Endometrial microvascular endothelial cells (primary cell): Measurements from ENCODE around the gene KCND2. TPM values are rescaled to one million over a fixed set of nuclear protein-coding genes. Genes with fewer than 3 reads are reported as not detected.
"Not testable (repeated sequence)": the region's sequence is repeated elsewhere in the genome, so short reads cannot be mapped to it uniquely, and the experiment has no call there.

Experiments used
- in situ Hi-C: cut with HindIII; loops from 2 replicates; pipeline ENCODE4 v1.10.0; 2017; ENCODE audit warnings: low sequenced_read_pairs, low pct_unique_long_range_greater_than_20kb; ENCODE audit errors: inconsistent ontology term
- total RNA-seq: library from RNA; depleted of rRNA; stranded (reverse); fragments of >200 nt; gene quantifications from one replicate; pipeline ENCODE4 v1.2.3, GENCODE V29; 2015; ENCODE audit errors: inconsistent ontology term

KCND2 gene
- total RNA-seq, 1 donor from 2014 or later, result 0.09 TPM

DNA sequence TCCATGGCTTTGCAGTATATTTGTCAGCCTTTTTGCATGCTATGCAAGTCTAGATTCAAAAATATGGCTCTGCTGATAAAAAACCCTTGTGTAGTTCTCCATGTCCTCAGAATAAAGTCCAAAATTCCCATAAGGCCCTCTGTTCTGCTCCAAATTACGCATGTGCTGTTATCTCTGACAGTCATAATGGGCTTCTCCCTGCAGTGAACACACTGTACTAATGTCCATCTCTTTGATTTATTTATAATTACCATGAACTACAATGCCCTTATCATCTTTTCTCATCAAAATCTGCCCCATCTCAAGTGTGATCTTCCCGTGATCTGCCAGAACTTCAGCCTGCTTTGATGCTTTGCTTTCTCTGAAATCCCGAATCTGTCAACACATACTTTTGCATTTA, 497.2 kb downstream of the KCND2 start:
- in situ Hi-C loops, result no loop called here

DNA sequence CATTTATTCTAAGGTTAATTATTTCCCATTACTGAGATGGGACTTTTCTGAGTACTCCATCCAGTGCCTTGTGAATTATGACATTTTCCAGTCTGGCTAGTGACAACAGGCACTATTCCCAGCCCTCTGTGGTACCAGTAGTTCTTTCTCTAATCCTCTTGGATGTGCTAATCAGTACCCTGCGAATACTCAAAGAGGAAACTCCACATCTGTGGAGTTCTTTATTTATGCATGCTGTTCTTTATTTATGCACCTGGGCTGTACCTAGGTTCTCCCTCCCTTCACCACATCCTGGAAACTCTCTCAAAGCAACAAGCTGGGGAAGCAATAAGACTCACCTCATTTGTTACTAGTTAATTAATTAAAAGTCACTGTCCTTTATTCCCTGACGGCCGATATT, 501.5 kb downstream of the KCND2 start:
- in situ Hi-C loops, result no loop called here

DNA sequence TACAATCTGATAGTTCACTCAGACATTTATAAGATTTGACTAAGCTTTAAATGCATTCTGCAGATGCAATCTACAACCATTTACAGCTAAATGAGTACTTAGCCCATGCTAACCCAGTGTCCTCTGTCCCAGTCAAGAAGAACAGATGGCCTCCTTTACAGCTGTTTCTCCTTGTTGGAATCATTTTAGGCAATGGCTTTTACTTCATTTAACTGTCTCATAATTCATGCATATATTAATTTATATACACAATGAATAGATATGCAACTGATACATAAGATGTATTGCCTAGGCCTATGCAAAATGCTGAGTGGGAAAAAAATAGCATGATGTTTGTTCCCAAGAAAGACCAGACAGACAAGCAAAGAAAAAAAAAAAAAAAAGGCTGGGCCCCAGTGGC, 502.8 kb downstream of the KCND2 start:
- in situ Hi-C loops, result no loop called here

- in situ Hi-C loops, result not testable (repeated sequence)
These were observed 506.1 kb downstream of the KCND2 start for GRCh38 chr7:120779078-120779477.

DNA sequence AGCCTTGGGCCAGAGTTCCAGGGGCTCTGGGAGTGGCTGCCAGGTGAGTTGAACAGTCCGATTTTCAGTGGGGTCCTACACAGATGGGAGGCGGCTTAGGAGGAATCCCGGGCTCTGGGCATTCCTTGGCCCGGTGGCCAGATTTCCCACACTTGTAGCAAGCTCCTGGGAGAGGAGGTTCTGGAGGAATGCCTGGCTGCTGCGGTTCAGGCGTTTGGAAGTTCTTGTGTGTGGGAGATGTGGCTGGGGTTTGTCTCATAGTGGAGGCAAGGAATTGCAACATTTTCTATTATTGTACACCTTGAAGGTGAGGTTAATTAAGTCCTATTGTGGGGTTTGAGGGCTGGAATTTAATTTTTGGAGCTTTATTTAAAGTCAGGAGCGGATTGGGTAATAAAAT, 507.5 kb downstream of the KCND2 start:
- in situ Hi-C loops, result not testable (repeated sequence)

DNA sequence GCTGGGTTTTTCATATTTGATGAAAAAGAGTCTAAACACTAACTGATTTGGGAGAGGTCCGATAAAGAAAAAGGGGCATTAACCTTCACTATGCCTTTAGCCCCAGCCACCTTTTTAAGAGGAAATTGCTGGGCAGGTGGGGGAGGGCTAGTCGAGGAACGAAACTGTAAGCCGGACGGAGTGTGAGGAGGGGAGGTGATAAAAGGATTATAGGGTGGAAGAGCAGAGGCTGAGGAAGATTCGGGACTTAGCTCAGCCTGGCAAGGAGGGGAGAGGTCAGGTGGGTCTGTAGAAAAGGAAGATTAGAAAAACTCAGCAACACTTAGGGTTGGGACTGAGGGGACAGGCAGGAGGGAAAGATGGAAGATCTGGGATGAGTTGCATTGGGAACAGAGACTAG, 508.0 kb downstream of the KCND2 start:
- in situ Hi-C loops, result no loop called here

GRCh38 chr7:120781924-120782323, 508.9 kb downstream of the KCND2 start:
- in situ Hi-C loops, result not testable (repeated sequence)

- in situ Hi-C loops, result no loop called here
These were observed 510.3 kb downstream of the KCND2 start for GRCh38 chr7:120783273-120783672.

DNA sequence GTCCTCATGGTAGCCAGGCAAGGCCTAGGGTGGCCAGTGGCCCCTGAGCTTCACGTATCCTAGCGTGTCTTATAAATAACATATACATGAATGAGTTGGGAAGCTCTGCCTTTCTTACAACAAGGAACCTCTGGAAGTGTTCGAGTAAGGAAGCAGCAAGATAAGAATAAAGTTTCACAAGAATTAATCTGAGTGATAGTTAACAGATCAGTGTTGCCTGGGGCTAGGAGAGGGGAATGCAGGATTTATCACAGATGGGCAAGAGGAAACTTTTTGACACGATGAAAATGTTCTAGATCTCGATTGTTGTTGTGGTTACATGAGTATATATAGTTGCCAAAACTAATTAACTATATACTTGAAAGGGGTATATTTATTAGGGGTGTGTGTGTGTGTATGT, 510.7 kb downstream of the KCND2 start:
- in situ Hi-C loops, result no loop called here

- in situ Hi-C loops, result no loop called here
These were observed 512.1 kb downstream of the KCND2 start for GRCh38 chr7:120785095-120785494.

DNA sequence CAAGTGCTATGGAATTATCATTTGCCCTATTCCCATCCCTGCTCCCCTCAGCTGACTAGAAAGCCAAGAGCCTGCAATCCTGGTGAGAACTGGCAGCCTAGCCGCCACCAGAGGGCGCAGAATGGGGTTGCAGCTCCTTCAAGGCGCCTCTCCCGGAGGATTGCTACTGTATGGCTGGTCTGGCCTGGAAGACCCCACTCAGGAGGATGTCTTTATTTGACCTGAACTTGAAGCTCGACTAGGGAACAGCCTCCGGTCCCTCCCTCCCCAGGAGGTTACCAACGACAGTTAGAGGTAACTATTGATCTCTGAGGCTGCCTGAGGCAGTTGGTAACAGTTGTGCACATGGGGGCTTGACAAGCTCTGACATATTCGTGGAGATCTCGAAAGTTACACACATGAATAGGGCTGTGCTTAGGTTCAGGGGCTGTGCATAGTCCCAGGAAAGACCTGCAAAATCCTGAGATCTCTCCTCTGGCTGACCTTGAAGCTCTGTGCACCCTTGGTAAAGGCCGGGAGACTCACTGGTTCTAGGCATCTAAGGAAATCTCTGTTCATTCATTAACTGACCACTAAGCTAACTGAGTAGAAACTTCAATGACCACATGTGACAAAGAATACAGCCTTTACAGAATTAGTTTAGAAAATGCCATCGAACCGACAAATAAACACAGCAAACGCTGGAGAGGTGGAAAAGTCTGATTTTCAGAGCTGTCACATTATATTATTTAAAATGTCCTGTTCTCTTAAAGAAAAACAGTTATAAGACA, 519.3 kb downstream of the KCND2 start:
- in situ Hi-C loops, result no loop called here

DNA sequence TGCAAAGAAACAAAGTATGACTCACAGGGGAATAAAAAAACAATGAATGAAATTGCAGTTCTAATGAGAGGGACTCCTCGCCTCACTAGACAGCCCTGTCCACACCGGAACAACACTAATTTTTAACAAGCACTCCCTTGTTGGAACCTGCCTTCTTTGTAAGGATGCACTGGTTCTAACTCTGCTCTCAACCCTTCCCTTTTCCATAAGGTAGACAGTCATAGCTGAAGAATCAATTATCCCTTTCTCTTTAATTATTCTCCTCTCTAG, 519.8 kb downstream of the KCND2 start:
- in situ Hi-C loops, result no loop called here

DNA sequence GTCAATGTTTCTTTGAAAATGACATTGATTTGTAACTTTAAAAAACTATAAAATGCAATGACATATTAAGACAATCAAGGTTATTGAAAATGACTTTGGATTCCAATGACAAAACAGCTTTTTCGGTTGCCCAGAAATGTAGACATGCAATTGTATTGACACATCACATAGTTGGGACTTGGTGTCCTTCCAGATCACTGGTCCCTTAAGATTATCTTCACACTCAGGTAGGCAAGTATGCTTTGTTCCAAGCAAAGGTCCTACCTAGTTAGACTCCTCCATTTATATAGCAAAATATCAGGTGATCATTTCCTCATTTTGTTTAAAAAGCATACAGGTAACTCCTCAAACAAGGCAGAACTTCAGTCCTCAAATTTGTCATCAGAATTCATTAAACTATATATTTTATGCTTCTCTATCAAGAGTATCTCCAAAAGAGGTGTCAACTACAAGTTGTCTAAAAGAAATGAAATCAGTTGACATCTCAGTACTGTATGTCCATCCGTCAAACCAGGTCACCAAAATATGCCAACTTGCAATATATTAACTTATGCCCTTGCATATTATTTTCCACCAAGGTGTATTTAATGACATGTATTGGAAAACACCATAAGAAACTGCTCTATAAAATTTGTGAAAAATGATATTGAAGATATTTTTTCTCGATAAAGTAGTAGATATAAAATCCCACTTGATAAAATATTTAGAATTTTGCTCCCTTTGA, 520.4 kb downstream of the KCND2 start:
- in situ Hi-C loops, result no loop called here

DNA sequence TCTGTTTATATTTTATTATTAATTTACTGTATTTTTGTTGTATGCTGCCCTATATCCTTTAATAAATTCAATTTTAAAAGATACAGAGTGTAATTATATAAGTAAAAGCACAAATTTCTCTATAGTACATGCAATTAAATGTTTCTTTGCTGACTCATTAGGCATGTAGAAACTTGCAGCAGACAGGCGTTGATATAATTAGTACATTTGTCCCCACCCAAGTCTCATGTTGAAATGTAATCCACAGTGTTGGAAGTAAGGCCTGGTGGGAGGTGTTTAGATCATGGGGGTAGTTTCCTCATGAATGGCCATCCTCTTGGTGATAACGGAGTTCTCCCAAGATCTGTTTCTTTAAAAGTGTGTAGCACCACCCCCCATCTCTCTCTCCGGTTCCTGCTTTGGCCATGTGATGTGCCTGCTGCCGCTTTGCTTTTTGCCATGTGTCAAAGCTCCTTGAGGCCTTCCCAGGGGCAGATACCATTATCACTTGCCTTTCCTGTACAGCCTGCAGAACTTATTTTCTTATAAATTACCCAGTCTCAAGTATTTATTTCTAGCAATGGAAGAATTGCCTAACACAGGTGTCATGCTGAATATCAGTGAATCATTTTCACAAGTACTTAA, 521.2 kb downstream of the KCND2 start:
- in situ Hi-C loops, result no loop called here

GRCh38 chr7:120797026-120797645, 524.2 kb downstream of the KCND2 start:
- in situ Hi-C loops, result no loop called here

GRCh38 chr7:120799147-120799546, 526.2 kb downstream of the KCND2 start:
- in situ Hi-C loops, result no loop called here
